T47D (cell line): ENCODE data around the gene PABPN1.

Experiments
- DNase-seq, 2 experiments: peaks; one replicate each; pipeline versions ENCODE4 v3.0.0 to v3.0.0-alpha.2; 2011 to 2012; ENCODE audit warnings: low read depth in 1 of 2, low spot score in 1 of 2
- JUND ChIP-seq: IDR thresholded peaks from 2 replicates; pipeline ENCODE4 v1.6.1; 2012; ENCODE audit warnings: low read depth
- in situ Hi-C: cut with HindIII; loops from 2 replicates; pipeline ENCODE4 v1.10.0; 2016; ENCODE audit warnings: low sequenced_read_pairs, low pct_unique_long_range_greater_than_20kb

Gene PABPN1

GRCh38 chr14:23307146-23307530 is 14.1 kb upstream of the PABPN1 start:
- in situ Hi-C loops, result no loop called here
- DNase-seq, result no peak
- no peak for TF ChIP-seq JUND

GRCh38 chr14:23307687-23308644 is 13.3 kb upstream of the PABPN1 start:
- in situ Hi-C loops, result no loop called here
- no peak for DNase-seq
- TF ChIP-seq JUND, result no peak

GRCh38 chr14:23308721-23309445 is 12.4 kb upstream of the PABPN1 start:
- in situ Hi-C loops, result no loop called here
- no peak for TF ChIP-seq JUND
- no peak for DNase-seq

- in situ Hi-C loops, result no loop called here
- DNase-seq, result no peak
- no peak for TF ChIP-seq JUND
These were observed 10.7 kb upstream of the PABPN1 start for GRCh38 chr14:23310546-23310945.

GRCh38 chr14:23316300-23316699 is 5.0 kb upstream of the PABPN1 start:
- DNase-seq, result no peak
- TF ChIP-seq JUND, result no peak
- in situ Hi-C loops, result no loop called here

GRCh38 chr14:23319746-23320583 is 1.3 kb upstream of the PABPN1 start:
- in situ Hi-C loops, result no loop called here
- DNase-seq, result no peak
- no peak for TF ChIP-seq JUND

GRCh38 chr14:23321572-23322547 is 603 bp downstream of the PABPN1 start:
- in situ Hi-C loops, result no loop called here
- TF ChIP-seq JUND, result no peak
- peak in 1 of 2 experiments; percentile 37 for DNase-seq

- no peak for TF ChIP-seq JUND
- DNase-seq, result no peak
- in situ Hi-C loops, result no loop called here
These were observed 1.6 kb downstream of the PABPN1 start for GRCh38 chr14:23322568-23323517.

GRCh38 chr14:23323838-23324454 is 2.7 kb downstream of the PABPN1 start:
- DNase-seq, result no peak
- in situ Hi-C loops, result no loop called here
- TF ChIP-seq JUND, result no peak

GRCh38 chr14:23324455-23324846 is 3.2 kb downstream of the PABPN1 start:
- TF ChIP-seq JUND, result no peak
- DNase-seq, result no peak
- in situ Hi-C loops, result no loop called here
